SK-N-SH treated with all-trans-retinoic acid at 6 μM for 48 hours (cell line): ENCODE results near the gene TRAPPC3.

Experiments
- GLIS3 ChIP-seq: fragments of 250-450 bp; sonication (Bioruptor Pico); IDR thresholded peaks from 2 replicates; pipeline ENCODE4 v1.5.0; 2020; ENCODE audit warnings: mild to moderate bottlenecking, moderate library complexity
- OSR1 ChIP-seq: fragments of 250-450 bp; sonication (Bioruptor Pico); IDR thresholded peaks from 2 replicates; pipeline ENCODE4 v1.8.0; 2022; ENCODE audit warnings: moderate library complexity, mild to moderate bottlenecking, inconsistent platforms
- PPARA ChIP-seq: fragments of 250-450 bp; sonication (Bioruptor Pico); IDR thresholded peaks from 2 replicates; pipeline ENCODE4 v1.5.0; 2020; ENCODE audit warnings: mild to moderate bottlenecking, borderline replicate concordance
- RARB ChIP-seq: fragments of 250-450 bp; sonication (Bioruptor Pico); IDR thresholded peaks from 2 replicates; pipeline ENCODE4 v1.8.0; 2021; ENCODE audit warnings: mild to moderate bottlenecking, moderate library complexity
- SNAI2 ChIP-seq: fragments of 250-450 bp; sonication (Bioruptor Pico); IDR thresholded peaks from 2 replicates; pipeline ENCODE4 v1.5.0; 2020; ENCODE audit warnings: mild to moderate bottlenecking, moderate library complexity
- TCF4 ChIP-seq: fragments of 250-450 bp; sonication (Bioruptor Pico); IDR thresholded peaks from 2 replicates; pipeline ENCODE4 v1.8.0; 2021; ENCODE audit warnings: mild to moderate bottlenecking, moderate library complexity, borderline replicate concordance
- TOX ChIP-seq: fragments of 250-450 bp; sonication (Bioruptor Pico); IDR thresholded peaks from 2 replicates; pipeline ENCODE4 v1.8.0; 2021; ENCODE audit warnings: mild to moderate bottlenecking, moderate library complexity, borderline replicate concordance
- ZFP3 ChIP-seq: fragments of 250-450 bp; sonication (Bioruptor Pico); IDR thresholded peaks from 2 replicates; pipeline ENCODE4 v1.5.0; 2020; ENCODE audit warnings: mild to moderate bottlenecking, moderate library complexity
- TF ChIP-seq, protein P1 (sequence below): fragments of 250-450 bp; sonication (Bioruptor Pico); IDR thresholded peaks from 2 replicates; pipeline ENCODE4 v1.5.0; 2020; ENCODE audit warnings: mild to moderate bottlenecking, moderate library complexity
- TF ChIP-seq, protein P2 (sequence below): fragments of 250-450 bp; sonication (Bioruptor Pico); IDR thresholded peaks from 2 replicates; pipeline ENCODE4 v1.8.0; 2020; ENCODE audit warnings: mild to moderate bottlenecking, moderate library complexity, borderline replicate concordance
- TF ChIP-seq, protein P3 (sequence below): fragments of 250-450 bp; sonication (Bioruptor Pico); IDR thresholded peaks from 2 replicates; pipeline ENCODE4 v1.8.0; 2021; ENCODE audit warnings: low read depth, mild to moderate bottlenecking, moderate library complexity, borderline replicate concordance

DNA sequence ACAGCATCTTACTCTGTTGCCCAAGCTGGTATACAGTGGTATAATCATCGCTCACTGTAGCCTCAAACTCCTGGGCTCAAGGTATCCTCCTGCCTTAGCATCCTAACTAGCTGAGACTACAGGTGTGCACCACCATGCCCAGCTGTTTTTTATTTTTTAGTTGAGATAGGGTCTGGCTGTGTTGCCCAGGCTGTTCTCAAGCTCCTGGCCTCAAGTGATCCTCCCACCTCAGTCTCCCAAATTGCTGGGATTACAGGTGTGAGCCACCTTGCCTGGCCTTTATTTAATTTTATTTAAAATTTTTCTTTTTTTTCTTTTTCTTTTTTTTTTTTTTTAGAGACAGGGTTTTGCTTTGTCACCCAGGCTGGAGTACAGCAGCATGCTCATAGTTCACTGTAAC lies 15.9 kb upstream of the TRAPPC3 start:
- TF ChIP-seq TOX = no peak
- TF ChIP-seq, protein P1, sequence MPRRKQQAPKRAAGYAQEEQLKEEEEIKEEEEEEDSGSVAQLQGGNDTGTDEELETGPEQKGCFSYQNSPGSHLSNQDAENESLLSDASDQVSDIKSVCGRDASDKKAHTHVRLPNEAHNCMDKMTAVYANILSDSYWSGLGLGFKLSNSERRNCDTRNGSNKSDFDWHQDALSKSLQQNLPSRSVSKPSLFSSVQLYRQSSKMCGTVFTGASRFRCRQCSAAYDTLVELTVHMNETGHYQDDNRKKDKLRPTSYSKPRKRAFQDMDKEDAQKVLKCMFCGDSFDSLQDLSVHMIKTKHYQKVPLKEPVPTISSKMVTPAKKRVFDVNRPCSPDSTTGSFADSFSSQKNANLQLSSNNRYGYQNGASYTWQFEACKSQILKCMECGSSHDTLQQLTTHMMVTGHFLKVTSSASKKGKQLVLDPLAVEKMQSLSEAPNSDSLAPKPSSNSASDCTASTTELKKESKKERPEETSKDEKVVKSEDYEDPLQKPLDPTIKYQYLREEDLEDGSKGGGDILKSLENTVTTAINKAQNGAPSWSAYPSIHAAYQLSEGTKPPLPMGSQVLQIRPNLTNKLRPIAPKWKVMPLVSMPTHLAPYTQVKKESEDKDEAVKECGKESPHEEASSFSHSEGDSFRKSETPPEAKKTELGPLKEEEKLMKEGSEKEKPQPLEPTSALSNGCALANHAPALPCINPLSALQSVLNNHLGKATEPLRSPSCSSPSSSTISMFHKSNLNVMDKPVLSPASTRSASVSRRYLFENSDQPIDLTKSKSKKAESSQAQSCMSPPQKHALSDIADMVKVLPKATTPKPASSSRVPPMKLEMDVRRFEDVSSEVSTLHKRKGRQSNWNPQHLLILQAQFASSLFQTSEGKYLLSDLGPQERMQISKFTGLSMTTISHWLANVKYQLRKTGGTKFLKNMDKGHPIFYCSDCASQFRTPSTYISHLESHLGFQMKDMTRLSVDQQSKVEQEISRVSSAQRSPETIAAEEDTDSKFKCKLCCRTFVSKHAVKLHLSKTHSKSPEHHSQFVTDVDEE (CRISPR knock-in tag) = no peak
- TF ChIP-seq GLIS3 (CRISPR knock-in tag) = no peak
- no peak for TF ChIP-seq RARB (CRISPR knock-in tag)
- no peak for TF ChIP-seq PPARA
- TF ChIP-seq, protein P2, sequence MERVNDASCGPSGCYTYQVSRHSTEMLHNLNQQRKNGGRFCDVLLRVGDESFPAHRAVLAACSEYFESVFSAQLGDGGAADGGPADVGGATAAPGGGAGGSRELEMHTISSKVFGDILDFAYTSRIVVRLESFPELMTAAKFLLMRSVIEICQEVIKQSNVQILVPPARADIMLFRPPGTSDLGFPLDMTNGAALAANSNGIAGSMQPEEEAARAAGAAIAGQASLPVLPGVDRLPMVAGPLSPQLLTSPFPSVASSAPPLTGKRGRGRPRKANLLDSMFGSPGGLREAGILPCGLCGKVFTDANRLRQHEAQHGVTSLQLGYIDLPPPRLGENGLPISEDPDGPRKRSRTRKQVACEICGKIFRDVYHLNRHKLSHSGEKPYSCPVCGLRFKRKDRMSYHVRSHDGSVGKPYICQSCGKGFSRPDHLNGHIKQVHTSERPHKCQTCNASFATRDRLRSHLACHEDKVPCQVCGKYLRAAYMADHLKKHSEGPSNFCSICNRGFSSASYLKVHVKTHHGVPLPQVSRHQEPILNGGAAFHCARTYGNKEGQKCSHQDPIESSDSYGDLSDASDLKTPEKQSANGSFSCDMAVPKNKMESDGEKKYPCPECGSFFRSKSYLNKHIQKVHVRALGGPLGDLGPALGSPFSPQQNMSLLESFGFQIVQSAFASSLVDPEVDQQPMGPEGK (CRISPR knock-in tag) = no peak
- no peak for TF ChIP-seq SNAI2 (CRISPR knock-in tag)
- no peak for TF ChIP-seq TCF4
- TF ChIP-seq ZFP3 (CRISPR knock-in tag) = no peak
- TF ChIP-seq, protein P3, sequence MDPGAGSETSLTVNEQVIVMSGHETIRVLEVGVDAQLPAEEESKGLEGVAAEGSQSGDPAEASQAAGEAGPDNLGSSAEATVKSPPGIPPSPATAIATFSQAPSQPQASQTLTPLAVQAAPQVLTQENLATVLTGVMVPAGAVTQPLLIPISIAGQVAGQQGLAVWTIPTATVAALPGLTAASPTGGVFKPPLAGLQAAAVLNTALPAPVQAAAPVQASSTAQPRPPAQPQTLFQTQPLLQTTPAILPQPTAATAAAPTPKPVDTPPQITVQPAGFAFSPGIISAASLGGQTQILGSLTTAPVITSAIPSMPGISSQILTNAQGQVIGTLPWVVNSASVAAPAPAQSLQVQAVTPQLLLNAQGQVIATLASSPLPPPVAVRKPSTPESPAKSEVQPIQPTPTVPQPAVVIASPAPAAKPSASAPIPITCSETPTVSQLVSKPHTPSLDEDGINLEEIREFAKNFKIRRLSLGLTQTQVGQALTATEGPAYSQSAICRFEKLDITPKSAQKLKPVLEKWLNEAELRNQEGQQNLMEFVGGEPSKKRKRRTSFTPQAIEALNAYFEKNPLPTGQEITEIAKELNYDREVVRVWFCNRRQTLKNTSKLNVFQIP (CRISPR knock-in tag) = no peak
- TF ChIP-seq OSR1 (CRISPR knock-in tag) = no peak
